A549 treated with AZD9567 at 1 μM for 4 hours (cell line): ENCODE results near the gene UFSP2. TPM values are rescaled to one million over a fixed set of nuclear protein-coding genes. Genes with fewer than 3 reads are reported as not detected.

Experiments
- total RNA-seq: library from RNA; stranded (reverse); fragments of 200-300 nt; extraction: Qiagen RNA extraction; gene quantifications from 5 replicates; pipeline ENCODE4 v1.2.3, GENCODE V29; 2022; ENCODE audit not compliant: insufficient read depth

UFSP2 gene, protein sequence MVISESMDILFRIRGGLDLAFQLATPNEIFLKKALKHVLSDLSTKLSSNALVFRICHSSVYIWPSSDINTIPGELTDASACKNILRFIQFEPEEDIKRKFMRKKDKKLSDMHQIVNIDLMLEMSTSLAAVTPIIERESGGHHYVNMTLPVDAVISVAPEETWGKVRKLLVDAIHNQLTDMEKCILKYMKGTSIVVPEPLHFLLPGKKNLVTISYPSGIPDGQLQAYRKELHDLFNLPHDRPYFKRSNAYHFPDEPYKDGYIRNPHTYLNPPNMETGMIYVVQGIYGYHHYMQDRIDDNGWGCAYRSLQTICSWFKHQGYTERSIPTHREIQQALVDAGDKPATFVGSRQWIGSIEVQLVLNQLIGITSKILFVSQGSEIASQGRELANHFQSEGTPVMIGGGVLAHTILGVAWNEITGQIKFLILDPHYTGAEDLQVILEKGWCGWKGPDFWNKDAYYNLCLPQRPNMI
- 10.3 to 17.8 TPM (median 11.4 TPM) in 5 replicates for total RNA-seq

DNA sequence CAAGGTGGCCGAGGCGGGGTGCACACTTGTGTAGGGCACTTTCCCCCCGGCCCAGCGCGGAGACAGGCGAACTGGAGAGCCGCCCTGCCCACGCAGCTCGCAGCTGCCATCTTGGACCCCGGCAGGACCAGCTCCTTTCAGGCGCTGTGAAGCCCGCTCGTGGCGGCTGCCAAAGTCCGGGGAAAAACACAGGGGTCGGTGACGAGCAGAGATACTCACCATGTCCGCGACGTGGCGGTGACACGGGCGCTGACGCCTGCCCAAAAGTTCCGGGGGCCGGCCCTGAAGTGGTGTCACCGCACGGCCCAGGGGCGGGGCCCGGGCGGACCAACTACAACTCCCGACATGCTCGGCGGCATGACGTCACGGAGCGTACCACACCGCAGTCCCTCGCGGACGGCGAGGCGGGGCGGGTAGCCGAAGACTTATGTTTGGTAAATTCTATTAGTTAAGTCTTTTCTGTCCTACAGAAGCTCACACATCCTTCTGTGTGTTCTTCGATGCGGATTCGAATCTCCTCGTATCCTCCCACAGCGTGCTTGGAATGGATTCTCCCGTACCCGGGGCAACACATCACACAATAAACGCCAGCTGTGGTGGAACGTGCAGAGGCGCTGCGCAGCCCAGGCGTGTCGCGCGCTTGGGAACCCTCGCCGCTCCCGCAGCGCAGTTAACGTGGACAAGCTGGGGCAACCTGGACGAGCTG, at the start of gene UFSP2:
Gene UFSP2 (minus strand): TSS at position 318 of the 706 bp plus-strand sequence. CDS start 96 bp downstream, at position 222.

DNA sequence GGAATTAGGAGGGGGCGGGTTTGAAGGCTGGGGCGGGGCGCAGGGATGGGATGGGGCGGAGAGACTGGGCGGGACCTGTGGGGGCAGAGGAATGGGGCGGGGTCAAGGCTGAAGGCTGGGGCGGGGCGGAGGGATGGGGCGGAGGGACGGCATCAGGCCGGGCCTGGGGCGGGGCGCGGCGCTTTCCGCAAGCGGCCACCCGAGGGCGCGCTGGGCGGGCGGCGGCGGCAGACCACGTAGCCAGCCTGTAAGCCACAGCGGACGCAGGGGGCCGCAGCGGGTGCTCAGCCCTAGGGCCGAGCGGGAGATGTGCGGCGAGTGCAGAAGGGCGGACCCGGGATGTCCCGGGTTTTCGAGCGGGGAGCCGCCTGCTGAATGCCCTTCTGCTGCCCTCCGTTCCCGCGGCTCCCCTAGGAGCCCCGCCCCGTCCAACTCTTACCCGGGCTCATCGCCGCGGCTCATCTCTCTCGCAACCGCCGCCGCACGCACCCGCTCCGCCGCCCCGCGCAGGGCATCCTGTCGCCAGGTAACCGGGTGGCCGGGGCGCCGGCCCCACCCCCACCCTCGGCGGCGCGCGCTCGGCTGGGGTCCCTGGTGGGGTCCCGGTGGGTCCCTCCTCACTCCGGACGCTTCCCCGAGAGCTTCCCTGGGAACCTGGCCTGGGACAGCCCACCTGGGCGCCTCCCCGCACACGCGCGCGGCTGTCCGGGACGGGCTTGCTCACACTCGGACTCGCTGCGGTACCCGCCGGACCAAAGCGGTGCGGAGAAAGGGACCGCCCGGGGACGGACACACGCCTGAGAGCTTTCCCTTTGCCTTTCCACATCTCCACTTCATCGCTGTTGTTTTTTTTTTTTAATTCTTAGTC, 45.7 kb upstream of the UFSP2 start, which contains the start of gene CCDC110:
Gene CCDC110 (minus strand): TSS at position 499 of the 868 bp plus-strand sequence. CDS start 50 bp downstream, at position 449.

DNA sequence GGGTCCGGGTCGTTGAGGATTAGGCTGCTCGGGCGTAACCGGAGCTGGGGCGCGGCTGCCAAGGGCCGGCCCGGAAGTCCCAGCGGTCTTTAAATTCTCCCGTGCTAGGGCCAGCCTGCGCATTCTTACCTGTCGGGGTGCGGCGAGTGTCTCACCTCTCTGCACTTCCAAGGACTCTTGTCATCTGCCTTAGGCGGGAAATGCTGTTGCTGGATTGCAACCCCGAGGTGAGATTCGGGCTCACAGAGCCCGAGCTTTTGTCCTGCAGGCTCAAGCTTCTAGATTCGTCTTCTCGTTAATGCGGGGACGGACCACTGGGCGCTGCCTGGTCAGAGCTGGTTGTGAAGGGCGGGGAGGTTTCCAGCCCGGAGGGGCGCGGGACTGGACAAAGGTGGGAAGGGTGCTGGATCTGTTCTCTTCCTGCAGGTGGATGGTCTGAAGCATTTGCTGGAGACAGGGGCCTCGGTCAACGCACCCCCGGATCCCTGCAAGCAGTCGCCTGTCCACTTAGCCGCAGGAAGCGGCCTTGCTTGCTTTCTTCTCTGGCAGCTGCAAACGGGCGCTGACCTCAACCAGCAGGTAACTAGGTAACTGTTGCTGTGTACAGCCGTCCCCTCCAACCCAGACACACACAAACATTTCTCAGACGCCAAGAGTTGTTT, 28.9 kb downstream of the UFSP2 start, which contains the start of gene ANKRD37:
Gene ANKRD37 (plus strand): TSS at position 118 of the 662 bp plus-strand sequence. CDS start 83 bp downstream, at position 201.

DNA sequence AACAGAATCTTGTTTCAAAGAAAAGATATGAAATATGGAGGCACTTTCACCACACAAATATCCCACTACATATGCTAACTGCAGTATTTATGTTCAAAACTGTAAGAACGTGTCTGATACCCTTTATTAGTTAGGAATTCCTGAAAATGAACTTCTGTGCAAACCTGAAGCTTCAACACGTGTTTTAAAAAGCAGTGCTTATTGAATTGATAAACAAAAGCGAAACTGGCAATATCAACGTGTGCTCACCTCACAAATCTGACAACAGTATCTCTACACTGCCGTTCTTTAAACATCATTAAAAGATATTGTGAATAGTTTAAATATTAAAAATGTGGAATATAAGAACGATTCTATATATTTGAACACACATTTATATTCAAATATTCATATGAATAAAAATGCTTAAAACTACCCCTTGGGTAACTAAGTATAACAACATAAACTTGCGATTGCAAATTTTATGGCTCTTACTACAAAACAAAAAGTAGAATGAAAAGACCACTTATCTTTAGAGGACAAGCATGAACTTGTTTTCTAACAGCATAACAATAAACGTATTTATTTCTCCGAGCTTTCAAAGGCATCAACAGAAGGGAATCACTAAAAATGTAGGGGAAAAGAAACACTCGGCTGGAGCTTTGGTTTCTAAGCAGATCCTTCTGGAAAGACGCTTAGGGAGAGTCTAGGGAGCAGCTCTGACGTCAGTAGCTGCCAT, 30.4 kb downstream of the UFSP2 start, which contains the start of gene LRP2BP:
Gene LRP2BP (minus strand): TSS at position 687 of the 718 bp plus-strand sequence. CDS start 17,738 bp downstream, outside the sequence.

Other genes starting within 250 kb of the UFSP2 start
- 9.0 to 18.2 TPM (median 12.3 TPM) in 5 replicates for gene CFAP97, start 222.0 kb downstream of the UFSP2 start, total RNA-seq
- 6.4 to 7.6 TPM (median 7.4 TPM) in 5 replicates for gene SNX25, start 216.4 kb downstream of the UFSP2 start, total RNA-seq
- 0.12 to 0.29 TPM (median 0.13 TPM) in 4 of 5 replicates, not detected in the other for gene LRP2BP, start 30.0 kb downstream of the UFSP2 start, total RNA-seq
- gene ANKRD37, start 29.1 kb downstream of the UFSP2 start, total RNA-seq: 2.8 to 4.0 TPM (median 3.8 TPM) in 4 of 5 replicates, not detected in the other
- gene CCDC110, start 45.8 kb upstream of the UFSP2 start, total RNA-seq: 0.13 TPM in 1 of 5 replicates, not detected in the others
- gene PDLIM3, start 109.5 kb upstream of the UFSP2 start, total RNA-seq: 0.08 to 0.30 TPM (median 0.22 TPM) in 4 of 5 replicates, not detected in the other